HG02970 (cell line): ENCODE data around the gene ZNF296.

Source experiments
- ATAC-seq: cut with Tn5 transposase; IDR thresholded peaks from one replicate; pipeline ENCODE4 v1.9.1; 2021; ENCODE audit warnings: mild to moderate bottlenecking, moderate library complexity, moderate number of reproducible peaks; ENCODE audit not compliant: unreplicated experiment, low FRiP score

Gene ZNF296

DNA sequence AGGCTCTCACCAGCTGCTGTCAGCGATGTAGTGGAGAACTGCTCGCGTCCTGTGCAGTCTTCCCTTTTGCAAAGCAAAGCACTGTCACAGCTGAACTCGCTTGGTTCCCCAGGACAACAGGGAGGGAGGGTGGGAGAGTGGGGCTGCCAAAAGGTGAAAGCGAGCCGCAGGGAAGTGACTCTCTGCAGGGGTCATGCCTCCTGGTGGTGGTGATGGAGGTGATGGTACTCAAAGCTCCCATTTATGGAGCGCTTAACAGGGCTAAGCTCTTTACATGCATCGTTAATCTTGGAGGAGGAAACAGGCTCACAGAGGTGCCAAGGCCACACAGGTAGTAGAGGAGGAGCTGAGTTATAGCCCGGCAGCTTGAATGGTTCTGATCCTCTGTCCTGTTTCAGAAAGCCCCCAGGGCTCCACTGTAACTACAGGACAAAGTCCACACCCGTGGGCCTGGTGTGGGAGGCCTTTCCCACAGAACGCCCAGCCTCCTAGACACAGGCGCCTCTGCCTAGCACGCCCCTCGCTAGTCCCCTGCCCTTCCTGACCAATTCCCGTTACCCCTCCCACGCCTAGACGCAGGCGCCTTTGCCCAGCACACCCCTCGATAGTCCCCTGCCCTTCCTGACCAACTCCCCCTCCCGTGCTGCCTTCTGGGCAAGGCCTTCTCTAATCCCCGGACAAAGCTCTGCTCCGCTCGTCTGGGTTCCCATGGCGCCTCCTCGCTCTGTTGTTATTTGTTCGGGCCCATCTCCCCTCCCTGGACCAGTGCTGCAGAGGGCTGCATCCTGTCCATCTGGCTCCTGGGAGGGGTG is 27.4 kb upstream of the ZNF296 start:
- ATAC-seq = no peak

DNA sequence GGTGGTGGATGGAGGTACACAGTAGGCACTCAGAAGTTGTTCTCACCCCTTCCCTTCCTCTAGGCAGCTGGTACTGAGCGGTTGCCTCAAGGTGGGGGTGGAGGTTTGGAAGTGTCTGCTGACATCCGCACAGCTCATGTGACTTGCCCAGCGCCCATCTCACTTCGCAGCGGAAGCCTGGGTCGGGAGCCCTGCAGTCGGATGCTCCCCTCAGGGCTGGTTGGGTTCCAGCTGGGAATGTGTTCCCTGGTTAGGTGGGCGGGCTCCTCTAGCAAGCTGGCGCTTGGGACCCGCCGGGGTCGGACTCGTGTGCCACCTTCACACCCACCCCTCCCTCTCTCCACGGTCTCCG is 26.9 kb upstream of the ZNF296 start:
- no peak for ATAC-seq

DNA sequence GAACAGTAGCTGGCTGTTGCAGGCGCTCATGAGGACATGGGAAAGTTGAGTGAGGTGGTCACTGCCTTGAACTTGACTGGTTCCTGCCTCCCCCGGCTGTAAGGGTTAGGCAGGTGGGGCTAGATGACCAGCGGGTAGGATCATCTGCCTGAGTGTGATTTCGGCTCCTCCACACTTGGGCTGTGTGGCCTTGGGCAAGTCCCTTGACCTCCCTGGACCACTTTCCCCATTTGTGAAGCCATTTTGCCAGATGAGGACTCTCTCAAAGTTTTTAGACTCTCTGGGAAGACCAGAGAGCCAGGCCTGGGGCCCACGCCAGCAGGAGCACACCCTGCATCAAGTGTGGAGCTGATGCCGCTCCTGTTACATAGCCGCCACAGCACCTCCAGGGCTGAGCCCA is 26.2 kb upstream of the ZNF296 start:
- ATAC-seq = no peak

DNA sequence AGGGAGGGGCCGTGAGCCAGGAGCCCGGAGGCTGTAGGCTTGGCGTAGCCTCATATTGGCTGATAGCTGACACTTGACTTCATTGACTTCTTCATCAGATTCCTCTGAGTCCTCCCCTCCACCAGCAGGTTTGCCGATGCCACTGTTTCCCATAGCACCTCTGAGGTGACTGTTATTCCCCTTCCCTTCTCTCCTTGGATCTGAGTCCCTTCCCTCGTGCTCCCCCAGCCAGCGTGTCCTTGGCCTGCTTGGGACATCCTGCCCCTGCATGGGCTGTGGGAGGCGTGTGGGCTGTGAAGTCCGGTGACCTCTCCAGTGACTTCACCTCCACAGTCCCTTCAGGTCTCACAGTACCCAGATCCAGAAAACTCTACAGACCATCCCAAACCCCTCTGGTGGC is 25.5 kb upstream of the ZNF296 start:
- no peak for ATAC-seq

DNA sequence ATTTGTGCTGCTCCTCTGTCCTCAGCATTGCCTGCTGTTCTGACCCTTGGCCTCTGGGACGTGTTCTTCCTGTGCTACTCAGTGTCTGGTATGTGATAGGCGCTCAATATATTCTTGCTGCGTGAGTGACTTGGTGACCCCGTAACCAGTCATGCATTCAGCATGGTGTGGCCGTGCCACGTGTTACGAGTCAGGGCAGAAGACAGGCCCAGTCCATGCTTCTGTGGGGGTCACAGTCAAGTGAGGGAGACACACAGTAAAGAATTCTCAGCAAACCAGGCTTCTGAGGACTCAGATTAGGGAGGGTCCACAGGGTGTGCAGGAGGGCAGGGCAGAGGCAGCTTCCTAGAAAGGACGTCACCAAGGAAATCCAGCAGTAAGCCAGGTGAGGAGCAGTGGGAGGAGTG is 24.6 kb upstream of the ZNF296 start:
- no peak for ATAC-seq

DNA sequence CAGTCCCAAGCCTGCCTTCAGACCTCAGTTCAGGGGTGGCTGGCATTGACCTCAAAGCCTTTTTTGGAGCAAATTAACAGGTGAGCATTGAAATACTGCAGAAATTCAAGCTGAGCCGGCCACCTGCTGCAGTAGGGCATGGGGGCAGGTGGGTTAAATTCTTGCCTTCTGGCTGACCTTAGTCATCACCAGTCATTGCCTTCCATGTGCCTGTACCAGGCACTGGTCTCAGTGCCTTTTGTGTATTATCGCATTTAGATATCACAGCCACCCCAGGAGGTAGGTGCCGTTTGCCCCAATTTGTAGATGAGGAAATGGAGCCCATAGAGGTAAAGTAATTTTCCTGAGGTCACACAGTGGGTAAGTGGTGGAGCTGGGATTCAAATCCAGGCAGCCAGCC is 23.9 kb upstream of the ZNF296 start:
- no peak for ATAC-seq

DNA sequence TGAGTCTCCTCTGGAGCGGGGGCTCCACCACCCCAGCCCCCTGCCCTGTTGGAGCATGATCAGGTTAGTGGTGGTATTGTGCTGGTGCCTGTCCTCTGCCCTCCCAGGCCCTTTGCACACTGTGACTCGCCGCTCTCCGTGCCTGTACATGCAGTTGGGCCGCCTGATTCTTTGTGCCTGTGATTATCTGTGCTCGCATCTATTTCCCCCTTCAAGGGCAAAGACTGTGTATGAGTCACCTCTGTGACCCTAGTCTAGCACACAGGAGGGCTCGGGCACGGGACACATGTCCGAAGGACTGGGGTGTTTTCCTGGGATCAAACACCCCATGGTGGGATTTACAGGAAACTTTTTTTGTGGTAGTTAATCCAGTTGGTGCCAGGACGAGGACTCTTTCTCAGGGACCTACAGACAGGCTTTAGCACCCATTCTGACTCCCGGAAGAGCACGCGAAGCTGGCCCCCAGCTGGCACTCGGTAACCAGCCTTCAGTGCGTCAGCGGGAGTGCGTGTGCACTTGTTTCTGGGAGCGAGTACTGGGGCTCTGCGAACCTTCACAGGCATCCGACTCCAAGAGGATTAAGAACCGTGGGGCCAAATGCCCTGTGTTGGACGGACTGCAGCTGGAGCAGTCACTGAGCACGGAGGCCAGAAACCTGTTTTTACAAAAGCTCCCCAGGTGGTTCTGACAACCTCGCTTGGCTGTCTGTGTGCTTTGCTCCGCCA is 23.4 kb upstream of the ZNF296 start:
- no peak for ATAC-seq

DNA sequence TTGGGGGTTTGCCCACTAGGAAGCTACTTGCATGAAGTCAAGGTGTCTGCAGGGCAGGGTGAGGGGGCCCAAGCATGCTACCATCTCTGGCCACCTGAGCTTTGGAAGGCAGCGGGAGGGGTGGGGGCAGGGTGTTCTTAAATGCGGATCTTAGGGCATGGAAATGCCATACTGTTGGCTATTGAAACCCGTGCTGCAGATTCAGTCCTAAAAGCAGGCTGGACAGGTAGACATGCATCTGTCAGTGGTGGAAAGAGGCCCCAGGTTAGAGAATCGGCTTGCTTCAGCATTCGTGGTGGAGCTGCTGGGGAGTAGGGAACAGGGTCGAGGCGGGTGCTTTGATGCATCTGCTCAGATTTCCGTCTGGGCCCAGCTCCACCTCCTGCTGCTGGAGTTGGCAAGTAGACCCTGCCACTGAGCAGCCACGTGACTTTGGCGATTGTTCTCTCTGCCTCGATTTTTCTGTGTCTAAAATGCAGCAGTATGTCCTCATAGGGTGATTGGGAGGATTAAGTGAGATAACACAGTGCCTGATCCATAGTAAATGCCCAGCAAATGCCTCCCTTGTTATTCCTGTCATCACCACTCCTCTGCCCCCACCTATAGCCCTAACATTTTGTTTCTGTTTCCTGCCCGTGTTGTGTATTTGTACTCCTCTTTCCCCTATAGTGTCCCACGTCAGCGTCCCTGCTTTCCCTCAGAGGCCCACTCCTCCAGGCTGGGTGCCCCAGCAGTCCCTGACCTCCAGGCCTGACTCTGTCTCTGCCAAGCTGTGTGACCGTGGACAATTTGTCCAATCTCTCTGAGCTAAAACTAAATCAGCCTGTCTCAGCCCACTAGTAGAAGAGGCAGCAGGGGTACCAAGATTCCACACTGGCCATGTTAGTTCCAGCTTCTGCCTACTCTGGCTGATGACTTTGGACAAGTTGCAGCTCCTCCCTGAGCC is 22.5 kb upstream of the ZNF296 start:
- ATAC-seq = no peak

DNA sequence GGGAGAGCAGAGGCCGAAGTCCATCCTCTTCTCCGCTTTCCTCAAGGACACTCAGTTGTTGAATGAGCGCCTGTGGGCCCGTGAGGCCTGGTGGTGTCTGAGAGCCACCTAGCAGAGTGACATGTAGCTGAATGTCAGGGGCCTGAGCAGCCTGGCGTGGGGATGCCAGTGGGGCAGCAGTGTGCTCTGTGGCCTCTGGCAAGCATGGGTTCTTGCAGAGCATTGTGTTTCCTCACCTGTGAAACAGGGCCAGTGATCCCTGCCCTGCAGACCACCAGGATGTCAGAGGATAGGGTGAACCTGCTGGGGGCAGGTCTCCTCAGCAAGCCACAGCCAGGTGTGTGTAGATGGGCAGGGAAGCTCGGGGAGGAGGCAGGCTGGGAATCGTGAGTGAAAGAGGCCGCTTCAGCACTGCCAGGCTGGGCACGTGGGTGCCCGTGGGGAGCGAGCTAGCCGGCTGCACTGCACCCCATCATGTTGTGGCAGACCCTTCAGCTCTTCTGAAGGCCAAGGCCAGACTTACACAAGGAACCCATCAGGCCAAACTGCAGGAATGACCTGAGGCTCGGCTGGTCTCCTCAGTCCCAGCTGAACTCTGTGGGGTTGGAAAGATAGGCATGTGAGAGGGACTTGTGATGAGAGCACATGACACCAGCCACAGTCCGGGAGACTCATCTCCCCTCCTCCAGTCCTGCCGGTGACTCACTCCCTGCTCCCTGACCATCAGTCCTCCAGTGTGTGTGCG is 21.7 kb upstream of the ZNF296 start:
- ATAC-seq = no peak

DNA sequence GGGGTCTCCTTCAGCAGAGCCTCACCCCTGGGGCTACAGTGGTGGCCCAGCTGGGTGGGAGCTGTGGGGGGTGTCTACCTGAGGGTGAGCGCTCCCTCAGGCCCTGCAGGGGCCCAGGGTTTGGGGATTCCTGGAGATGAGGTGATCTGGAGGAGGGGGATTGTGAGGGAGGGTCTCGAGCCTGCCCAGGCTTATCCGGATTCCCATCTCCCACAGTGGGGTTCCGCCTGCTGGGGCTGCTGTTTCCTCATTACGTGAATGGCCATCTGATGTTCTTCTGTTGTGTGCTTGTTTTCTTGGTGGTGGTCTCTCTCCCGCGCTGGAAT is 21.1 kb upstream of the ZNF296 start:
- no peak for ATAC-seq

DNA sequence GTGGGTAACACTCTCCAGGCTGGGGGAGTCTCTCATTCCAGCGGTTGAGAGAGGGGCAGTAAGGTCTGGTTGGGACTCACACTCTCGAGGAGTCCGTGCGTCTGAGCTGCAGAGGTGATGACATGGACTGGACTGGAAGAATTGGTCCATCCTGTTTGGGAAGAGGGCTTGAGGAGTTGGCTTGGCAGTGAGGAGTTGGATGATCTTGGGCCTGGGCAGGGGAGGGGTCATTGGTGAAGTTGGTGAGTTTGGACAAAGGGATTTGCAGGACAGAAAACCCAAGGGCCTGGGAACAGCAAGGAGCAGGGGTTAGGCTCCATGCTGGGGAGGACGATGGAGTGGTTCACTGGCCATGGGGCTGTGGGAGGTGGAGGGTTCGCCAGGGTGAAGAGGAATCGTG is 20.4 kb upstream of the ZNF296 start:
- ATAC-seq = no peak

DNA sequence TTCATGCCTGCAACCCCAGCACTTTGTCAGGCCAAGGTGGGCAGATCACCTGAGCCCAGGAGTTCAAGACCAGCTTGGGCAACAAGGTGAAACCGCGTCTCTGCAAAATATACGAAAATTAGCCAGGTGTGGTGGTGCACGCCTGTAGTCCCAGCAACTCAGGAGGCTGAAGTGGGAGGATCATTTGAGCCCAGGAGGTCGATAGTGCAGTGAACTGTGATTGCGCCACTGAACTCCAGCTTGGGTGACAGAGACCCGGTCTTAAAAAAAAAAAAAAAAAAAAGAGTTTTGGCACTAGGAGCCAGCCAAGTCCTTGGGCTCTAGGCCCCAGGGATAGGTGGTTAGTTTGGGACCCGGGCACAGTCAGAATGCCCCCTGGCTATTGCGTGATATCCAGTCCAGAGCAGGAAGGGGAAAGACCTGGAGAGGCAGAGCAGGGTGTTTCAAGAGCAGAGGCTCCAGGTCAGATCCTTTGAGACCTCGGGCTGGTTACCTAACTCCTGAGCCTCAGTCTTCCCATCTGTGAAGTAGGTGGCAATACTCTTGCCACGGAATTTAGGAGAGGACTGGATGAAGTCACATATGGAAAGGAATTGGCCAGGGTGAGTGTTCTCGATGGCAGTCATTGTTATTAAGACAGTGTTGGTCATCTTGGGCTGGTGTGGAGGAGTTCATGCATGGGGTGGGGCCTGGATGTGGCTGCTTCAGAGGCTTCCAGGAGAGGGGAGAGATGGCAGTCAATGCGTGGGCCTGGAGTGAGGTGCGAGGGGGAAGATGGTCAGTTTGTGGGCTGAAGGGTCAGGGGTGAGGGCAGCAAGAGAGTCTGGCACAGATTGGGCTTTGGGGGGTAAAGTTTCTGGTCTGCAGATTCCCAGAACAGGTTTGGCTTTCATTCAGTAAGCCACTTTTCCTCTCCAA is 19.5 kb upstream of the ZNF296 start:
- ATAC-seq = no peak

DNA sequence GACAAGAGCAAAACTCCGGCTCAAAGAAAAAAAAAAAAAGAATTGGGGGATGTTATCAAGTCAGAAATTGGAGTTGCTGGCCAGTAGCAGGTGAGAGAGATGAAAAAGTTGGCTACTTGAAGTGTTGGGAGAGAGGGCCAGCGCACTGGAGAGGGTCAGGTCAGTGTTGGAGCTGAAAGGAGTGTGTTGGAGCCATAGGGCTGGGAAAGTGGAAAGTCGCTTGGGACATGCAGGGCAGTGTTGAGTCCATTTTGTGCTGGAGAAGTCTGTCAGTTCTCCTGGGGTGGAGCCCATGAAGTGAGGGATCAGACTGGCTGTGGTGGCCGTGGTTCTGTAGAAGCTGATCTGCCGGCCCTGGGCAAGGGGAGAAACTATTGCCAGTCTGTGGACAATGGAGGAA is 18.4 kb upstream of the ZNF296 start:
- ATAC-seq = no peak

DNA sequence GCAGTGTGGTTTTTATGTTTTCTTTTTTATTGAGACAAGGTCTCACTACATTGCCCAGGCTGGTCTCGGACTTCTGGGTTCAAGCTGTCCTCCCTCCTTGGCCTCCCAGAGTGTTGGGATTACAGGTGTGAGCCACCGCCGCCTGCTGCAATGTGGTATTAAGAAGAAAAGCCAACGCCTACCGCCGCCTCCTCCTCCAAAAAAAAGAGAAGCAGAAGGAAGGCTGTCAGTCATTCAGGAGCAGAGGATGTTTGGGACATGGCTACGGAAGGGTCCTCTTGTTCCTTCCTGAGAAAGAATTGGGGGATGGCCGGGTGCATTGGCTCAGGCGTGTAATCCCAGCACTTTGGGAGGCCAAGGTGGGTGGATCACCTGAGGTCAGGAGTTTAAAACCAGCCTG is 17.9 kb upstream of the ZNF296 start:
- no peak for ATAC-seq

DNA sequence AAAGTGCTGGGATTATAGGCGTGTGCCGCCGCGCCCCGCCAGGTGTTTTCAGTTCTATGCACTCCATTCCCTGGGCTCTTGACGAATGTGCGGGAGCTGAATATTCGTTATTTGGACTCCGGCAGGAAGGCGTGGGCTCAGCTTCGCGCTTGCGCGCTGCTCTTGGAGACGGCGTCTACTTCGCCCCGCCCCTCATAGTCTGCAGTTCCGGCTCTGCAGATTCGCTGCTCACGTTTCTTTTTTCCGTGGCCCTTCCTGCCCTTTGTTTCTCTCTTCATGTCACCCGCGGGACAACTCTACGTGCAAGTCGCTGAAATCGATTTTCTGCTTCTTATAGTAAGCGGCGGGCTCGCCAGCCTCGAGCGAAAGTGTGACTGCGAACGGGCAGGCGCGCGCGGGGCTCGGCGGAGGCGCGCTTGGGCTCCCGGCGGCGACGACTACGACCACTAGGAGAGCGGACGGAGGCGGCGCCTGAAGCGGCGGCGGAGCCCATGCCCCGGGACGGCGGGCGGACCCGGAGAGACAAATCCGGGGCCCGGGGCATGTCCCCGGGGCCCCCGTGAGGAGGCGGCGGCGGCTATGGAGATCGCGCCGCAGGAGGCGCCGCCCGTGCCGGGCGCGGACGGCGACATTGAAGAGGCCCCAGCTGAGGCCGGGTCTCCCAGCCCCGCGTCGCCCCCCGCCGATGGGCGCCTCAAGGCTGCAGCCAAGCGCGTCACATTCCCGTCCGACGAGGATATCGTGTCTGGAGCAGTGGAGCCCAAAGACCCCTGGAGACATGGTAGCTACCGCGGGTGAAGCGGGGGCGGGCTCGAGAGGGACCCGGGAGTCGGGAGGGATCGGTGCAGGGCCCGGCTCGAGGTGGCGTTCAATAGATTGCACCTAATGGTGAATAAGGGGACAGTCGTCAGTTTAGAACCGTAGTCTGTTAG is 16.7 kb upstream of the ZNF296 start, which contains the start of gene PPP1R37:
Gene PPP1R37 (plus strand): TSS at position 433 of the 932 bp plus-strand sequence. CDS start 147 bp downstream, at position 580.
- ATAC-seq = peak; percentile 58

DNA sequence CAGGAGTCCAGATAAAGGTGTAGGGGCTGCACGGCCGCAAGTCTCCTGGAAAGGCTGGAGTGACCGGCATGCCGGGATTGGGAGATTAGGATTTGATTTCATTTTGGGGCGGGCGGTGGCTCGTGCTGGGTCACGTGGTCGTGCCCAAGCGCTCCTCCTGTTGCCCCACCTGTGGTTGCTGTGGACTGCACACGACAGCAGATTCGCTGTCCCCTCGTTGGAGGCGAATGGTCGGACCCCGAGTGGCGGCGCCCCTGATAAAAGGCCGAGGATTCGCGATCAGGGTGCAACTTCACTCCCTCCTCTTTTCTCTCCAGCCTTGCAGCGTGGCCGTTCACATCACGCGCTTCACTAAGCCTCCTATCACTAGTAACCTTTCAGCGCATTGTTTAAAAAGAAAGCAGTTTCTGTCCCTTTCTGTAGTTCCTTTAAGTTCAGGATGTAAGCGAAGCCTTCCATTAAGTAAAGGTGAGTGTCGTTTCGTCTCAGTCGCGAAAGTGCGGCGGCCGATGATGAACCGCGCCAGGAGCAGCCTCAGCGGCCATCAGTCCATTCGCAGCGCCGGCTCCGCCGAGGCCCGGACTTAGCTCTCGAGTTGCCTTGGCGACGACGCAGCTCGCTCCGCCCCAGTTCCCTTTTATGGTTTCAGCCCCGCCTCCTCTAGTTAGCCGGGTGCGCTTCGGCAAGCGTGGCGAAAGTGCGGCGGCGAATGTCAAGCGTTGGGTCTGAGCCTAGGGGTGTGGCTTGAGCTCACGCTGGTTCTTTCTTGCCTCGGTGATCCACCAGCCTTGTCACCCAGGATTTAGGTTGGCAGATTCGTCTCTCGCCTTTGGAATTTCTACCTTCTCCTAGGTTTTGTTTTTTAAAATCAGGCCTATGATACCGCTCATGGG is 15.0 kb upstream of the ZNF296 start:
- ATAC-seq = peak; percentile 63

DNA sequence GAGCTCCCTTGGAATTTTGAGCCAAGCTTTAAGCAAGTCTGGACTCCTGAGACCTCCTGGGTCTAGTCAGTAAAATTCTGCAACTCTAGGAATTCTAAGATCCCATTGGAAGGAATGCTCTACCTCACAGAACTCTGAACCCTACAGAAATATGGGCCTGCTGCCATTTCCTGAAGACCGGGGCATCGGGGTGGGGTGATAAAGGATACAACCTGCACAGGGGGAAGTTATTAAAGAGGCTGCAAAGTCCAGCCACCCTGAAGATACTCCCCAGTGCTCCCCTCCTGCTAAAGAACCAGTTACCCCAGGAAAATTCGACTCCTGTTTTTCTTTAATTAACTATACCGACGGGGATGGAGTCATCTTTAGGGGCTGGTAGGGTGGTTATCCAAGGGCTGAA is 14.3 kb upstream of the ZNF296 start:
- no peak for ATAC-seq
